GM12878 (cell line): ENCODE measurements around the gene PAK6. TPM values are rescaled to one million over a fixed set of nuclear protein-coding genes. Genes with fewer than 3 reads are reported as not detected.

Source experiments
- ATAC-seq: fragments of 200-7000 bp; cut with Tn5 transposase; 3 replicates; pipeline ENCODE4 v1.9.1; 2020; ENCODE audit warnings: mild to moderate bottlenecking, moderate library complexity
- BruUV-seq: library from RNA; stranded (reverse); fragments of 400-500 nt; replicated peaks from 2 replicates; lab custom pipeline; 2021; lab: Mats Ljungman, UMichigan
- CTCF ChIA-PET: fragments of 300-600 bp; sonication (Branson Sonifier 250); formaldehyde crosslinking; extraction: SDS; loops from one replicate; lab custom pipeline; 2021; ENCODE audit warnings: inconsistent platforms; lab: Yijun Ruan, JAX
- POLR2A ChIA-PET: fragments of 350-600 bp; formaldehyde crosslinking; extraction: SDS; loops from one replicate; lab custom pipeline; 2021; ENCODE audit warnings: inconsistent platforms; lab: Charles Lee
- RAD21 ChIA-PET: fragments of 300-600 bp; sonication (Branson Sonifier 250); formaldehyde crosslinking; loops from one replicate; lab custom pipeline; 2023; ENCODE audit warnings: antibody characterized with exemption; ENCODE audit not compliant: unreplicated experiment; lab: Charles Lee
- SMC1A ChIA-PET: fragments of 300-600 bp; sonication (Branson Sonifier 250); formaldehyde crosslinking; loops from one replicate; lab custom pipeline; 2023; ENCODE audit not compliant: unreplicated experiment, uncharacterized antibody; lab: Charles Lee
- DNase-seq: peaks from one replicate; pipeline ENCODE4 v3.0.0-alpha.2; 2011; ENCODE audit warnings: low read depth, low spot score
- FAIRE-seq: peaks from 3 replicates; lab custom pipeline; 2011; peaks lifted over from hg19 to GRCh38; lab: Jason Lieb, UNC
- H2AFZ ChIP-seq: 2 replicates; pipeline ENCODE4 v1.6.0; 2011; ENCODE audit warnings: low read depth, low read length, control low read depth; ENCODE audit not compliant: control insufficient read depth
- H3K27ac ChIP-seq: 2 replicates; pipeline ENCODE4 v1.5.1; 2011; ENCODE audit warnings: control low read depth; ENCODE audit not compliant: control insufficient read depth, insufficient read depth
- H3K27me3 ChIP-seq, 2 experiments: replicated peaks in 1 of 2; 2 replicates each; pipeline versions ENCODE4 v1.6.0 to v1.6.1; 2011; ENCODE audit warnings: low read length in 1 of 2; ENCODE audit not compliant: control insufficient read depth in 2 of 2, insufficient read depth in 2 of 2
- H3K36me3 ChIP-seq, 2 experiments: 2 replicates each; pipeline ENCODE4 v1.5.1; 2011; ENCODE audit warnings: low read length in 1 of 2; ENCODE audit not compliant: control insufficient read depth in 2 of 2, insufficient read depth in 2 of 2
- H3K4me1 ChIP-seq: 2 replicates; pipeline ENCODE4 v1.6.1; 2011; ENCODE audit warnings: mild to moderate bottlenecking, low read length, moderate library complexity, mixed read lengths; ENCODE audit not compliant: control insufficient read depth, insufficient read depth
- H3K4me2 ChIP-seq: 2 replicates; pipeline ENCODE4 v1.6.0; 2011; ENCODE audit warnings: control low read depth; ENCODE audit not compliant: control insufficient read depth, insufficient read depth
- H3K4me3 ChIP-seq: fragments of 200-600 bp; sonication (generic); 2 replicates; pipeline ENCODE4 v1.5.1; 2016
- H3K79me2 ChIP-seq: 2 replicates; pipeline ENCODE4 v1.6.0; 2011; ENCODE audit warnings: low read length; ENCODE audit not compliant: control insufficient read depth, insufficient read depth
- H3K9ac ChIP-seq: 2 replicates; pipeline ENCODE4 v1.8.0; 2011; ENCODE audit warnings: low read length, control low read depth, mixed read lengths; ENCODE audit not compliant: control insufficient read depth, insufficient read depth
- H3K9me3 ChIP-seq: replicated peaks from 3 replicates; pipeline ENCODE4 v1.5.1; 2011; ENCODE audit warnings: mild to moderate bottlenecking, low read length; ENCODE audit not compliant: control insufficient read depth, insufficient read depth
- H4K20me1 ChIP-seq: 2 replicates; pipeline ENCODE4 v1.6.0; 2011; ENCODE audit not compliant: control insufficient read depth, insufficient read depth
- ASH2L ChIP-seq: fragments of 300-600, 200-600 bp; sonication (generic); IDR thresholded peaks from 2 replicates; pipeline ENCODE4 v1.6.1; 2017; ENCODE audit warnings: low read depth, mild to moderate bottlenecking, borderline replicate concordance
- ATF3 ChIP-seq: IDR thresholded peaks from 2 replicates; pipeline ENCODE4 v1.6.1; 2011; ENCODE audit warnings: low read depth, mild to moderate bottlenecking, low read length, moderate library complexity, borderline replicate concordance; ENCODE audit errors: extremely low read depth
- BCL11A ChIP-seq: IDR thresholded peaks from 2 replicates; pipeline ENCODE4 v1.6.1; 2011; ENCODE audit warnings: low read depth, low read length
- CUX1 ChIP-seq: IDR thresholded peaks from 2 replicates; pipeline ENCODE4 v1.6.1; 2012; ENCODE audit warnings: improper control_type of control experiment, low read depth, low read length; ENCODE audit not compliant: insufficient replicate concordance
- E2F8 ChIP-seq: fragments of 450-650 bp; IDR thresholded peaks from 2 replicates; pipeline ENCODE4 v1.6.1; 2018; ENCODE audit warnings: mild to moderate bottlenecking, low read depth, moderate library complexity; ENCODE audit not compliant: partially characterized antibody
- IKZF2 ChIP-seq, 2 experiments: fragments of 450-650 bp; IDR thresholded peaks; 2 replicates each; pipeline ENCODE4 v1.6.1; 2017; ENCODE audit warnings: mild to moderate bottlenecking in 2 of 2, moderate library complexity in 2 of 2
- MYB ChIP-seq: fragments of 150-350 bp; IDR thresholded peaks from 2 replicates; pipeline ENCODE4 v1.6.1; 2014; ENCODE audit warnings: mild to moderate bottlenecking, low read depth, low read length, borderline replicate concordance
- NFXL1 ChIP-seq: fragments of 450-650 bp; IDR thresholded peaks from 2 replicates; pipeline ENCODE4 v1.6.1; 2017; ENCODE audit warnings: antibody characterized with exemption, mild to moderate bottlenecking, borderline replicate concordance
- PAX8 ChIP-seq: fragments of 450-650 bp; IDR thresholded peaks from 2 replicates; pipeline ENCODE4 v1.6.1; 2017; ENCODE audit warnings: mild to moderate bottlenecking, moderate library complexity
- SP1 ChIP-seq: IDR thresholded peaks from one replicate; pipeline ENCODE4 v1.6.1; 2011; ENCODE audit warnings: low read depth, low read length
- STAT3 ChIP-seq: IDR thresholded peaks from 2 replicates; pipeline ENCODE4 v1.6.1; 2011; ENCODE audit warnings: low read depth, low read length, improper control_type of control experiment
- ZBTB33 ChIP-seq: fragments of 450-650 bp; IDR thresholded peaks from 2 replicates; pipeline ENCODE4 v1.6.1; 2017; ENCODE audit warnings: mild to moderate bottlenecking
- ZNF384 ChIP-seq: IDR thresholded peaks from 2 replicates; pipeline ENCODE4 v1.6.1; 2012; ENCODE audit warnings: low read depth, mild to moderate bottlenecking, low read length, improper control_type of control experiment, borderline replicate concordance
- WGBS: methylation state at CpG from one replicate; pipeline ENCODE4 v1.1.6; 2016; ENCODE audit warnings: low lambda C conversion rate; ENCODE audit not compliant: insufficient replicate concordance, insufficient coverage; ENCODE audit errors: missing lambda C conversion rate; 5-methylcytosine and 5-hydroxymethylcytosine counted together
- in situ Hi-C: fragments of 300-500 bp; cut with MboI; formaldehyde crosslinking; loops from 9 replicates; pipeline ENCODE4 v1.14.3; 2018; ENCODE audit warnings: mixed read lengths
- intact Hi-C: fragments of 100-400 bp; cut with micrococcal nuclease; formaldehyde crosslinking; loops from one replicate; pipeline ENCODE4 v1.14.2; 2022; ENCODE audit not compliant: unreplicated experiment
- polyA plus RNA-seq, 11 experiments: library from polyadenylated mRNA; depleted of rRNA in 4 of 11; unstranded in 6 of 11; stranded (reverse) in 5 of 11; fragments of >200 nt; fragmentation: Nextera tagmentation in 4 of 11; fragmentation: Illumina TruSeq in 1 of 11; extraction: Ambion mirVana in 4 of 11; extraction: Trizol in 1 of 11; gene quantifications; 1 replicate in 1 of 11; 2 replicates in 10 of 11; pipeline versions ENCODE4 v1.2.1 to v1.2.3, GENCODE V29; 2011 to 2016; ENCODE audit warnings: inconsistent platforms in 2 of 11, missing spikeins in 2 of 11, low read depth in 1 of 11
- total RNA-seq, 4 experiments: library from RNA; depleted of rRNA in 3 of 4; stranded (reverse); fragments of >200 nt in 3 of 4; fragmentation: Illumina TruSeq in 1 of 4; extraction: Trizol in 1 of 4; gene quantifications; 2 replicates each; pipeline versions ENCODE4 v1.2.1 to v1.2.3, GENCODE V29; 2013 to 2021

The PAK6 gene
- total and polyA plus RNA-seq, 10 of the 15 experiments (the other 5 are each of a cell fraction or from before 2014, with no cell fraction given), result 0.07 to 0.92 (median 0.31) TPM; not detected in 2

- H3K27ac ChIP-seq, result no peak overlapping the region
- SMC1A ChIA-PET, result no interaction called here
- H3K79me2 ChIP-seq, result no peaks in the 10 kb centered on the region
- intact Hi-C loops (no loop called here), in situ Hi-C loops (no loop called here)
- peaks cover 5% of the 10 kb centered on the region; the same call in 1 of the 2 replicates for H3K4me1 ChIP-seq
- H3K9me3 ChIP-seq, result no peaks in the 10 kb centered on the region; the same call in 2 of the 3 replicates
- no peak overlapping the region for H2AFZ ChIP-seq
- POLR2A ChIA-PET, result no interaction called here
- CTCF ChIA-PET, result interaction anchor here (0.9 to 1.4 kb wide), 3 partner anchors 8 to 26 kb away, joined by 3 to 4 read pairs (median 4); partner anchors contain the start of gene PLCB2
- ATAC-seq, result no peak
- RAD21 ChIA-PET, result no interaction called here
- no TSS peak for BruUV-seq
- no peaks in the 10 kb centered on the region for H3K36me3 ChIP-seq
- H3K4me2 ChIP-seq, result no peak overlapping the region
- H3K9ac ChIP-seq, result no peak overlapping the region
- FAIRE-seq, result no peak
- H3K27me3 ChIP-seq, result peaks cover 4 to 15% of the 10 kb centered on the region in 2 experiments
- DNase-seq, result no peak
- H4K20me1 ChIP-seq, result no peaks in the 10 kb centered on the region; the same call in 1 of the 2 replicates
- no peak overlapping the region for H3K4me3 ChIP-seq
- 61% methylated on average over 33 of the region's 33 CpGs for WGBS
- no peak for TF ChIP-seq ZBTB33
- TF ChIP-seq ZNF384, result no peak
- TF ChIP-seq PAX8, result no peak
- no peak for TF ChIP-seq ASH2L
- TF ChIP-seq NFXL1, result no peak
- TF ChIP-seq ATF3, result no peak
- no peak for TF ChIP-seq BCL11A
- TF ChIP-seq SP1, result no peak
- no peak for TF ChIP-seq CUX1
- no peak for TF ChIP-seq MYB
- TF ChIP-seq STAT3, result no peak
- TF ChIP-seq E2F8, result no peak
- TF ChIP-seq IKZF2 (IDR thresholded peaks at IDR 0.05), result no peak
Observed at GRCh38 chr15:40283615-40284300, 44.9 kb downstream of the PAK6 start.
